K562 (cell line): Measurements from ENCODE around the gene CYB561A3.

ENCODE experiments used
- BHLHE40 ChIP-seq: IDR thresholded peaks from 2 replicates; pipeline ENCODE4 v1.6.1; 2011; ENCODE audit warnings: low read length, improper control_type of control experiment
- CBFB ChIP-seq: sonication (generic); formaldehyde crosslinking; IDR thresholded peaks from 2 replicates; pipeline ENCODE4 v1.4.0; 2020; ENCODE audit warnings: mild to moderate bottlenecking, missing genetic modification reagents
- EZH2 ChIP-seq: IDR thresholded peaks from 2 replicates; pipeline ENCODE4 v1.6.1; 2012; ENCODE audit warnings: low read depth, mild to moderate bottlenecking, inconsistent platforms, low read length, borderline replicate concordance
- KLF6 ChIP-seq: fragments of 250-450 bp; sonication (Bioruptor Pico); IDR thresholded peaks from 2 replicates; pipeline ENCODE4 v1.4.0; 2020; ENCODE audit warnings: mild to moderate bottlenecking, moderate library complexity, borderline replicate concordance
- MYNN ChIP-seq, 2 experiments: sonication (generic); formaldehyde crosslinking in 1 of 2; IDR thresholded peaks; 2 replicates each; pipeline versions ENCODE4 v1.5.0 to v1.6.1; 2016 to 2020; ENCODE audit warnings: antibody characterized with exemption in 1 of 2, missing genetic modification reagents in 1 of 2
- NFYB ChIP-seq: IDR thresholded peaks from 2 replicates; pipeline ENCODE4 v1.6.1; 2011; ENCODE audit warnings: mild to moderate bottlenecking, moderate library complexity; ENCODE audit not compliant: insufficient read length; ENCODE audit errors: extremely low read depth
- SRSF7 ChIP-seq: fragments of 200-400 bp; formaldehyde crosslinking; optimal IDR thresholded peaks from 2 replicates; pipeline ENCODE3; 2017; ENCODE audit warnings: mild to moderate bottlenecking, low read depth, low read length
- ZNF232 ChIP-seq: sonication (generic); formaldehyde crosslinking; IDR thresholded peaks from 2 replicates; pipeline ENCODE4 v1.8.0; 2022; ENCODE audit warnings: mild to moderate bottlenecking, missing genetic modification reagents
- ZNF644 ChIP-seq: fragments of 200-800 bp; sonication (Bioruptor generic); IDR thresholded peaks from 2 replicates; pipeline ENCODE4 v1.6.1; 2016; ENCODE audit warnings: low read depth, missing genetic modification characterization, missing compliant biosample characterization
- TF ChIP-seq, protein P1 (sequence below), 3 experiments: IDR thresholded peaks in 2 of 3; conservative IDR thresholded peaks in 1 of 3; 2 replicates each; pipeline ENCODE4 v1.5.1; 2011 to 2012; ENCODE audit warnings: low read length in 3 of 3, mild to moderate bottlenecking in 3 of 3, control low read depth in 2 of 3, improper control_type of control experiment in 1 of 3, inconsistent platforms in 1 of 3, low read depth in 1 of 3, mixed read lengths in 1 of 3, moderate library complexity in 1 of 3; ENCODE audit not compliant: insufficient read depth in 2 of 3
- TF ChIP-seq, protein P2 (sequence below): fragments of 450-650 bp; formaldehyde crosslinking; IDR thresholded peaks from 2 replicates; pipeline ENCODE4 v1.4.0; 2020; ENCODE audit warnings: mild to moderate bottlenecking, mixed read lengths
- TF ChIP-seq, protein P3 (sequence below): sonication (generic); formaldehyde crosslinking; IDR thresholded peaks from 2 replicates; pipeline ENCODE4 v1.8.0; 2023; ENCODE audit warnings: mild to moderate bottlenecking, missing genetic modification reagents
- TF ChIP-seq, protein P4 (sequence below): sonication (generic); formaldehyde crosslinking; IDR thresholded peaks from 2 replicates; pipeline ENCODE4 v1.8.0; 2023; ENCODE audit warnings: mild to moderate bottlenecking, missing genetic modification reagents
- TF ChIP-seq, protein P5 (sequence below), 2 experiments: fragments of 450-650 bp; formaldehyde crosslinking in 1 of 2; IDR thresholded peaks; 2 replicates each; pipeline versions ENCODE4 v1.4.0 to v1.6.1; 2014 to 2020; ENCODE audit warnings: mild to moderate bottlenecking in 2 of 2, borderline replicate concordance in 1 of 2, low read depth in 1 of 2

DNA sequence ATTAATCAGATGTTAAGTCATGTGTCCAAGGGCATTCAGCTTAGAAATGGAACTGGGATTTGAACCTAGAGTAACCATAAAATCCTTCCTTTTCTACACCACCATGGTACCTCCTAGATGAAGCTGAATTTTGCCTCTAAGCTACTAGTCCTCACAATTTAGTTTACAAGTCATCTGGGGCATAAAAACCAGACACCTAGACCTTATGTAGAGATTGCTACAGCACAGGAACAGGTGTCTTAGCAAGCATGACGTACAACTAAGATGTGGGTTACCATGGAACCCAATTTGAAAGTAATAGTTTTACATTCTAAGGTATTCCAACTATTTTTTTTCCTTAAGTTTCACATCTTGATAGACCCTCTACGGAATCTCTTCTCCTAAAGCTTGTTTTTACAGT lies 39.9 kb upstream of the CYB561A3 start:
- TF ChIP-seq ZNF232 (CRISPR knock-in tag) (no peak), MYNN (IDR thresholded peaks at IDR 0.05) (no peak), MYNN (CRISPR knock-in tag; IDR thresholded peaks at IDR 0.05) (no peak), SRSF7 (no peak), KLF6 (CRISPR knock-in tag) (no peak), ZNF644 (tag) (no peak), CBFB (no peak), EZH2 (no peak), NFYB (no peak), BHLHE40 (no peak)
- TF ChIP-seq, protein P1, sequence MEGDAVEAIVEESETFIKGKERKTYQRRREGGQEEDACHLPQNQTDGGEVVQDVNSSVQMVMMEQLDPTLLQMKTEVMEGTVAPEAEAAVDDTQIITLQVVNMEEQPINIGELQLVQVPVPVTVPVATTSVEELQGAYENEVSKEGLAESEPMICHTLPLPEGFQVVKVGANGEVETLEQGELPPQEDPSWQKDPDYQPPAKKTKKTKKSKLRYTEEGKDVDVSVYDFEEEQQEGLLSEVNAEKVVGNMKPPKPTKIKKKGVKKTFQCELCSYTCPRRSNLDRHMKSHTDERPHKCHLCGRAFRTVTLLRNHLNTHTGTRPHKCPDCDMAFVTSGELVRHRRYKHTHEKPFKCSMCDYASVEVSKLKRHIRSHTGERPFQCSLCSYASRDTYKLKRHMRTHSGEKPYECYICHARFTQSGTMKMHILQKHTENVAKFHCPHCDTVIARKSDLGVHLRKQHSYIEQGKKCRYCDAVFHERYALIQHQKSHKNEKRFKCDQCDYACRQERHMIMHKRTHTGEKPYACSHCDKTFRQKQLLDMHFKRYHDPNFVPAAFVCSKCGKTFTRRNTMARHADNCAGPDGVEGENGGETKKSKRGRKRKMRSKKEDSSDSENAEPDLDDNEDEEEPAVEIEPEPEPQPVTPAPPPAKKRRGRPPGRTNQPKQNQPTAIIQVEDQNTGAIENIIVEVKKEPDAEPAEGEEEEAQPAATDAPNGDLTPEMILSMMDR (IDR thresholded peaks at IDR 0.05 in 2 of 3, conservative IDR thresholded peaks at IDR 0.05 in 1 of 3; ENCODE audit: insufficient read depth in 2 of 3, low read depth in 1 of 3, low read length in 3 of 3): no peak
- TF ChIP-seq, protein P2, sequence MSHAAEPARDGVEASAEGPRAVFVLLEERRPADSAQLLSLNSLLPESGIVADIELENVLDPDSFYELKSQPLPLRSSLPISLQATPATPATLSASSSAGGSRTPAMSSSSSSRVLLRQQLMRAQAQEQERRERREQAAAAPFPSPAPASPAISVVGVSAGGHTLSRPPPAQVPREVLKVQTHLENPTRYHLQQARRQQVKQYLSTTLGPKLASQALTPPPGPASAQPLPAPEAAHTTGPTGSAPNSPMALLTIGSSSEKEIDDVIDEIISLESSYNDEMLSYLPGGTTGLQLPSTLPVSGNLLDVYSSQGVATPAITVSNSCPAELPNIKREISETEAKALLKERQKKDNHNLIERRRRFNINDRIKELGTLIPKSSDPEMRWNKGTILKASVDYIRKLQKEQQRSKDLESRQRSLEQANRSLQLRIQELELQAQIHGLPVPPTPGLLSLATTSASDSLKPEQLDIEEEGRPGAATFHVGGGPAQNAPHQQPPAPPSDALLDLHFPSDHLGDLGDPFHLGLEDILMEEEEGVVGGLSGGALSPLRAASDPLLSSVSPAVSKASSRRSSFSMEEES (CRISPR knock-in tag): no peak
- TF ChIP-seq, protein P3, sequence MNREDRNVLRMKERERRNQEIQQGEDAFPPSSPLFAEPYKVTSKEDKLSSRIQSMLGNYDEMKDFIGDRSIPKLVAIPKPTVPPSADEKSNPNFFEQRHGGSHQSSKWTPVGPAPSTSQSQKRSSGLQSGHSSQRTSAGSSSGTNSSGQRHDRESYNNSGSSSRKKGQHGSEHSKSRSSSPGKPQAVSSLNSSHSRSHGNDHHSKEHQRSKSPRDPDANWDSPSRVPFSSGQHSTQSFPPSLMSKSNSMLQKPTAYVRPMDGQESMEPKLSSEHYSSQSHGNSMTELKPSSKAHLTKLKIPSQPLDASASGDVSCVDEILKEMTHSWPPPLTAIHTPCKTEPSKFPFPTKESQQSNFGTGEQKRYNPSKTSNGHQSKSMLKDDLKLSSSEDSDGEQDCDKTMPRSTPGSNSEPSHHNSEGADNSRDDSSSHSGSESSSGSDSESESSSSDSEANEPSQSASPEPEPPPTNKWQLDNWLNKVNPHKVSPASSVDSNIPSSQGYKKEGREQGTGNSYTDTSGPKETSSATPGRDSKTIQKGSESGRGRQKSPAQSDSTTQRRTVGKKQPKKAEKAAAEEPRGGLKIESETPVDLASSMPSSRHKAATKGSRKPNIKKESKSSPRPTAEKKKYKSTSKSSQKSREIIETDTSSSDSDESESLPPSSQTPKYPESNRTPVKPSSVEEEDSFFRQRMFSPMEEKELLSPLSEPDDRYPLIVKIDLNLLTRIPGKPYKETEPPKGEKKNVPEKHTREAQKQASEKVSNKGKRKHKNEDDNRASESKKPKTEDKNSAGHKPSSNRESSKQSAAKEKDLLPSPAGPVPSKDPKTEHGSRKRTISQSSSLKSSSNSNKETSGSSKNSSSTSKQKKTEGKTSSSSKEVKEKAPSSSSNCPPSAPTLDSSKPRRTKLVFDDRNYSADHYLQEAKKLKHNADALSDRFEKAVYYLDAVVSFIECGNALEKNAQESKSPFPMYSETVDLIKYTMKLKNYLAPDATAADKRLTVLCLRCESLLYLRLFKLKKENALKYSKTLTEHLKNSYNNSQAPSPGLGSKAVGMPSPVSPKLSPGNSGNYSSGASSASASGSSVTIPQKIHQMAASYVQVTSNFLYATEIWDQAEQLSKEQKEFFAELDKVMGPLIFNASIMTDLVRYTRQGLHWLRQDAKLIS (CRISPR knock-in tag): no peak
- TF ChIP-seq, protein P4, sequence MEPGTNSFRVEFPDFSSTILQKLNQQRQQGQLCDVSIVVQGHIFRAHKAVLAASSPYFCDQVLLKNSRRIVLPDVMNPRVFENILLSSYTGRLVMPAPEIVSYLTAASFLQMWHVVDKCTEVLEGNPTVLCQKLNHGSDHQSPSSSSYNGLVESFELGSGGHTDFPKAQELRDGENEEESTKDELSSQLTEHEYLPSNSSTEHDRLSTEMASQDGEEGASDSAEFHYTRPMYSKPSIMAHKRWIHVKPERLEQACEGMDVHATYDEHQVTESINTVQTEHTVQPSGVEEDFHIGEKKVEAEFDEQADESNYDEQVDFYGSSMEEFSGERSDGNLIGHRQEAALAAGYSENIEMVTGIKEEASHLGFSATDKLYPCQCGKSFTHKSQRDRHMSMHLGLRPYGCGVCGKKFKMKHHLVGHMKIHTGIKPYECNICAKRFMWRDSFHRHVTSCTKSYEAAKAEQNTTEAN (CRISPR knock-in tag): no peak
- TF ChIP-seq, protein P5, sequence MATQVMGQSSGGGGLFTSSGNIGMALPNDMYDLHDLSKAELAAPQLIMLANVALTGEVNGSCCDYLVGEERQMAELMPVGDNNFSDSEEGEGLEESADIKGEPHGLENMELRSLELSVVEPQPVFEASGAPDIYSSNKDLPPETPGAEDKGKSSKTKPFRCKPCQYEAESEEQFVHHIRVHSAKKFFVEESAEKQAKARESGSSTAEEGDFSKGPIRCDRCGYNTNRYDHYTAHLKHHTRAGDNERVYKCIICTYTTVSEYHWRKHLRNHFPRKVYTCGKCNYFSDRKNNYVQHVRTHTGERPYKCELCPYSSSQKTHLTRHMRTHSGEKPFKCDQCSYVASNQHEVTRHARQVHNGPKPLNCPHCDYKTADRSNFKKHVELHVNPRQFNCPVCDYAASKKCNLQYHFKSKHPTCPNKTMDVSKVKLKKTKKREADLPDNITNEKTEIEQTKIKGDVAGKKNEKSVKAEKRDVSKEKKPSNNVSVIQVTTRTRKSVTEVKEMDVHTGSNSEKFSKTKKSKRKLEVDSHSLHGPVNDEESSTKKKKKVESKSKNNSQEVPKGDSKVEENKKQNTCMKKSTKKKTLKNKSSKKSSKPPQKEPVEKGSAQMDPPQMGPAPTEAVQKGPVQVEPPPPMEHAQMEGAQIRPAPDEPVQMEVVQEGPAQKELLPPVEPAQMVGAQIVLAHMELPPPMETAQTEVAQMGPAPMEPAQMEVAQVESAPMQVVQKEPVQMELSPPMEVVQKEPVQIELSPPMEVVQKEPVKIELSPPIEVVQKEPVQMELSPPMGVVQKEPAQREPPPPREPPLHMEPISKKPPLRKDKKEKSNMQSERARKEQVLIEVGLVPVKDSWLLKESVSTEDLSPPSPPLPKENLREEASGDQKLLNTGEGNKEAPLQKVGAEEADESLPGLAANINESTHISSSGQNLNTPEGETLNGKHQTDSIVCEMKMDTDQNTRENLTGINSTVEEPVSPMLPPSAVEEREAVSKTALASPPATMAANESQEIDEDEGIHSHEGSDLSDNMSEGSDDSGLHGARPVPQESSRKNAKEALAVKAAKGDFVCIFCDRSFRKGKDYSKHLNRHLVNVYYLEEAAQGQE (IDR thresholded peaks at IDR 0.05; ENCODE audit: borderline replicate concordance): no peak
- TF ChIP-seq, protein P5 (CRISPR knock-in tag; IDR thresholded peaks at IDR 0.05; ENCODE audit: low read depth): no peak
